Fibroblast of lung (primary cell): ENCODE measurements around the gene TBPL1. TPM values are rescaled to one million over a fixed set of nuclear protein-coding genes. Genes with fewer than 3 reads are reported as not detected.
A peak's percentile ranks its signal among the peaks of the same experiment; 100 is the strongest.

Source experiments
- DNase-seq, 2 donors: peaks; one replicate each; pipeline versions ENCODE4 v3.0.0 to v3.0.0-alpha.2; 2010; ENCODE audit warnings: low read depth in 2 of 2
- H2AFZ ChIP-seq: 2 replicates; pipeline ENCODE4 v1.5.1; 2012; ENCODE audit warnings: low read length, control low read depth, inconsistent platforms
- H3K27ac ChIP-seq: 2 replicates; pipeline ENCODE4 v1.5.1; 2011; ENCODE audit warnings: low read length, control low read depth; ENCODE audit not compliant: insufficient read depth
- H3K27me3 ChIP-seq: 2 replicates; pipeline ENCODE4 v1.5.1; 2011; ENCODE audit warnings: mild to moderate bottlenecking, low read length; ENCODE audit not compliant: control insufficient read depth, insufficient read depth
- H3K36me3 ChIP-seq: 2 replicates; pipeline ENCODE4 v1.5.1; 2011; ENCODE audit warnings: low read length; ENCODE audit not compliant: control insufficient read depth, insufficient read depth
- H3K4me1 ChIP-seq: 2 replicates; pipeline ENCODE4 v1.5.1; 2011; ENCODE audit warnings: low read length; ENCODE audit not compliant: control insufficient read depth, insufficient read depth; ENCODE audit errors: extremely low read depth
- H3K4me2 ChIP-seq: 2 replicates; pipeline ENCODE4 v1.5.1; 2011; ENCODE audit warnings: low read length, control low read depth; ENCODE audit not compliant: insufficient read depth; ENCODE audit errors: extremely low read depth
- H3K4me3 ChIP-seq, 4 experiments: fragments of 200-600 bp in 1 of 4; sonication (generic) in 1 of 4; replicated peaks in 1 of 4; 2 replicates each; pipeline ENCODE4 v1.5.1; 2011 to 2016; ENCODE audit warnings: low read length in 4 of 4, low read depth in 3 of 4, mild to moderate bottlenecking in 3 of 4, control low read depth in 2 of 4, inconsistent platforms in 1 of 4, mixed read lengths in 1 of 4; ENCODE audit not compliant: insufficient read depth in 1 of 4; ENCODE audit errors: control extremely low read depth in 1 of 4
- H3K79me2 ChIP-seq: 2 replicates; pipeline ENCODE4 v1.5.1; 2012; ENCODE audit warnings: mild to moderate bottlenecking, low read length, inconsistent platforms; ENCODE audit not compliant: control insufficient read depth, insufficient read depth
- H3K9ac ChIP-seq: 2 replicates; pipeline ENCODE4 v1.5.1; 2011; ENCODE audit warnings: mild to moderate bottlenecking, low read length, control low read depth; ENCODE audit not compliant: insufficient read depth
- H3K9me3 ChIP-seq: 2 replicates; pipeline ENCODE4 v1.5.1; 2012; ENCODE audit warnings: low read depth, low read length; ENCODE audit not compliant: control insufficient read depth, insufficient read depth
- H4K20me1 ChIP-seq: 2 replicates; pipeline ENCODE4 v1.5.1; 2011; ENCODE audit warnings: low read length; ENCODE audit not compliant: control insufficient read depth, insufficient read depth; ENCODE audit errors: extremely low read depth
- CTCF ChIP-seq, 2 donors: IDR thresholded peaks in 1 of 2; conservative IDR thresholded peaks in 1 of 2; 1 replicate in 1 of 2; 2 replicates in 1 of 2; pipeline ENCODE4 v1.5.1; 2011 to 2012; ENCODE audit warnings: low read length in 2 of 2, control low read depth in 1 of 2, inconsistent platforms in 1 of 2, low read depth in 1 of 2, mild to moderate bottlenecking in 1 of 2
- EZH2 ChIP-seq: IDR thresholded peaks from 2 replicates; pipeline ENCODE4 v1.5.1; 2012; ENCODE audit warnings: low read length, control low read depth, mild to moderate bottlenecking; ENCODE audit errors: missing control alignments
- polyA plus RNA-seq, 2 donors: library from polyadenylated mRNA; depleted of rRNA in 1 of 2; stranded (reverse) in 1 of 2; unstranded in 1 of 2; fragments of >200 nt; gene quantifications; 2 replicates each; pipeline ENCODE4 v1.2.1, GENCODE V29; 2011 to 2012; ENCODE audit warnings: missing spikeins in 1 of 2
- total RNA-seq: library from RNA; depleted of rRNA; stranded (reverse); fragments of >200 nt; gene quantifications from 2 replicates; pipeline ENCODE4 v1.2.1, GENCODE V29; 2014

Gene TBPL1
- total and polyA plus RNA-seq, 2 donors (not counting 1 experiment from before 2014, with no cell fraction given) = 18.8 to 47.8 TPM

GRCh38 chr6:133953634-133954415 is 801 bp downstream of the TBPL1 start:
- peak overlapping the region; percentile 100 for H3K4me2 ChIP-seq
- H3K4me3 ChIP-seq = peak overlapping the region; percentile 80 to 94 (median 90)
- H3K27me3 ChIP-seq = no peaks in the 10 kb centered on the region
- peak overlapping the region; percentile 89 for H3K9ac ChIP-seq
- no peaks in the 10 kb centered on the region for H3K36me3 ChIP-seq
- no peak overlapping the region for H2AFZ ChIP-seq
- TF ChIP-seq CTCF (conservative IDR thresholded peaks at IDR 0.05 in 1 of 2, IDR thresholded peaks at IDR 0.05 in 1 of 2; ENCODE audit: low read depth in 1 of 2, low read length in 2 of 2) = no peak
- TF ChIP-seq EZH2 = no peak
- H4K20me1 ChIP-seq = no peaks in the 10 kb centered on the region
- DNase-seq = no peak
- H3K9me3 ChIP-seq = no peaks in the 10 kb centered on the region
- peak overlapping the region; percentile 86 for H3K27ac ChIP-seq
- H3K4me1 ChIP-seq = peaks cover 9% of the 10 kb centered on the region
- H3K79me2 ChIP-seq = peaks cover 46% of the 10 kb centered on the region

GRCh38 chr6:133954657-133955576 is 1.9 kb downstream of the TBPL1 start:
- peaks cover 9% of the 10 kb centered on the region for H3K4me1 ChIP-seq
- H3K36me3 ChIP-seq = no peaks in the 10 kb centered on the region
- no peaks in the 10 kb centered on the region for H3K27me3 ChIP-seq
- no peak overlapping the region for H3K27ac ChIP-seq
- H3K79me2 ChIP-seq = peaks cover 54% of the 10 kb centered on the region
- H3K4me2 ChIP-seq = peak overlapping the region; percentile 100
- H3K4me3 ChIP-seq = peak overlapping the region in 3 of 4 experiments; percentile 80 to 93 (median 86)
- no peaks in the 10 kb centered on the region for H3K9me3 ChIP-seq
- H3K9ac ChIP-seq = no peak overlapping the region
- H2AFZ ChIP-seq = no peak overlapping the region
- H4K20me1 ChIP-seq = no peaks in the 10 kb centered on the region
- TF ChIP-seq CTCF (conservative IDR thresholded peaks at IDR 0.05 in 1 of 2, IDR thresholded peaks at IDR 0.05 in 1 of 2; ENCODE audit: low read depth in 1 of 2, low read length in 2 of 2) (no peak), EZH2 (no peak)
- DNase-seq = no peak
